Measurements from ENCODE around the gene TUBA1C. TPM values are rescaled to one million over a fixed set of nuclear protein-coding genes. Genes with fewer than 3 reads are reported as not detected.

Gene TUBA1C
- total RNA-seq, 1 experiment from 2014 or later, result 540 TPM

DNA sequence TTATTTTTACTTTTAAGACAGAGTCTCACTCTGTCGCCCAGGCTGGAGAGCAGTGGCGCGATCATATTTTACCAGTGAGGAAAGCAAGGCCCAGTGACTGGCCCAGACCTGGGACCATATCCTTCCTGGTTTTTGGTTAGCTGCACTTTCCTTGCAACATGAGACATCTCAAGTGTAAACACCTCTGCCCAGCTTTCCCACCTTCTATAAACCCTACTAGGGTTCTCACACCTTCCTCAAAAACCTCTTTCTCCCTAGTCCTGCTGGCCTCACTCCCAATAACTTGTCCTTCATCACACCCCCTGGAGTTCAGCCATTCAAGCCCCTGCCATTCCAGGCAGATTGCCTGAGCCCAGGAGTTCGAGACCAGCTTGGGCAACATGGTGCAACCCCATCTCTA lies 19.8 kb downstream of the TUBA1C start:
- H3K9me3 Mint-ChIP-seq, result peaks cover 3% of the 10 kb centered on the region; the same call in 1 of the 2 replicates
- CTCF ChIA-PET, result interaction anchor here (0.6 to 8.8 kb wide), 13 partner anchors 8 to 273 kb away, joined by 3 to 97 read pairs (median 6); partner anchors contain the start of genes DNAJC22, PRPH and TROAP
- H3K36me3 Mint-ChIP-seq, result no peaks in the 10 kb centered on the region
- POLR2A ChIA-PET, result no interaction called here
- H3K27ac Mint-ChIP-seq, result no peak overlapping the region
- peaks cover 21% of the 10 kb centered on the region for H3K4me1 Mint-ChIP-seq
- TF ChIP-seq NFATC4 (CRISPR knock-in tag; IDR thresholded peaks at IDR 0.05) (no peak), KAT7 (CRISPR knock-in tag; IDR thresholded peaks at IDR 0.05; ENCODE audit: borderline replicate concordance) (no peak), SMAD3 (CRISPR knock-in tag; IDR thresholded peaks at IDR 0.05; ENCODE audit: borderline replicate concordance) (no peak)
- TF ChIP-seq, protein P1, sequence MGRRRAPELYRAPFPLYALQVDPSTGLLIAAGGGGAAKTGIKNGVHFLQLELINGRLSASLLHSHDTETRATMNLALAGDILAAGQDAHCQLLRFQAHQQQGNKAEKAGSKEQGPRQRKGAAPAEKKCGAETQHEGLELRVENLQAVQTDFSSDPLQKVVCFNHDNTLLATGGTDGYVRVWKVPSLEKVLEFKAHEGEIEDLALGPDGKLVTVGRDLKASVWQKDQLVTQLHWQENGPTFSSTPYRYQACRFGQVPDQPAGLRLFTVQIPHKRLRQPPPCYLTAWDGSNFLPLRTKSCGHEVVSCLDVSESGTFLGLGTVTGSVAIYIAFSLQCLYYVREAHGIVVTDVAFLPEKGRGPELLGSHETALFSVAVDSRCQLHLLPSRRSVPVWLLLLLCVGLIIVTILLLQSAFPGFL (CRISPR knock-in tag; IDR thresholded peaks at IDR 0.05; ENCODE audit: borderline replicate concordance), result no peak
- no peak overlapping the region for H3K4me3 Mint-ChIP-seq
- DNase-seq (ENCODE audit: low spot score) (no peak), ATAC-seq (no peak)
- H3K27me3 Mint-ChIP-seq (ENCODE audit: low read depth), result peaks cover 28% of the 10 kb centered on the region

DNA sequence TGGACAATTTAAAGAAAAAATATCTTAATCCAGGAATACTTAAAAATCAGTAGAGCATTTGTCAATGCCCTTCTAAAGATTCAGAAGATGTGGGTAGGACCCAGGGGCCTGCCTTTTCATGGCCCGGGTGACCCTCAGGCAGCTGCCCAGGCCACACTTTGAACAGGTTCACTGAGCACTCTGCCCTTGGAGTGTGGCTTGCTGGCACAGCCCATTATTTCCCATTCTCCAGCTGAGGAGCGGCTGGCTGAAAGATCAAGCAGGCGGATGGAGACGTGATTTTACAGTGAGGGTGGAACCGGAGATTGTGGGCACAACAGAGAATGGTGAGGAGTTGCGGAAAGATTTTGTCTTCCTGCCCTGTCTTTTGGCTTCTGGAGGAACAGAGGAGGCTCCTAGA lies 23.0 kb downstream of the TUBA1C start:
- no peak overlapping the region for H3K4me3 Mint-ChIP-seq
- ChIA-PET POLR2A (no interaction called here), CTCF (interaction anchor here (1.3 to 11.7 kb wide), 12 partner anchors 8 to 293 kb away, joined by 4 to 264 read pairs (median 16); partner anchors contain the start of genes C1QL4, DNAJC22, PRPH and TROAP)
- TF ChIP-seq, protein P2, sequence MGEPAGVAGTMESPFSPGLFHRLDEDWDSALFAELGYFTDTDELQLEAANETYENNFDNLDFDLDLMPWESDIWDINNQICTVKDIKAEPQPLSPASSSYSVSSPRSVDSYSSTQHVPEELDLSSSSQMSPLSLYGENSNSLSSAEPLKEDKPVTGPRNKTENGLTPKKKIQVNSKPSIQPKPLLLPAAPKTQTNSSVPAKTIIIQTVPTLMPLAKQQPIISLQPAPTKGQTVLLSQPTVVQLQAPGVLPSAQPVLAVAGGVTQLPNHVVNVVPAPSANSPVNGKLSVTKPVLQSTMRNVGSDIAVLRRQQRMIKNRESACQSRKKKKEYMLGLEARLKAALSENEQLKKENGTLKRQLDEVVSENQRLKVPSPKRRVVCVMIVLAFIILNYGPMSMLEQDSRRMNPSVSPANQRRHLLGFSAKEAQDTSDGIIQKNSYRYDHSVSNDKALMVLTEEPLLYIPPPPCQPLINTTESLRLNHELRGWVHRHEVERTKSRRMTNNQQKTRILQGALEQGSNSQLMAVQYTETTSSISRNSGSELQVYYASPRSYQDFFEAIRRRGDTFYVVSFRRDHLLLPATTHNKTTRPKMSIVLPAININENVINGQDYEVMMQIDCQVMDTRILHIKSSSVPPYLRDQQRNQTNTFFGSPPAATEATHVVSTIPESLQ (CRISPR knock-in tag; IDR thresholded peaks at IDR 0.05), result no peak
- TF ChIP-seq TCF7 (CRISPR knock-in tag; IDR thresholded peaks at IDR 0.05; ENCODE audit: low read depth) (no peak), NR2C2 (CRISPR knock-in tag; IDR thresholded peaks at IDR 0.05) (no peak), EMX1 (CRISPR knock-in tag; IDR thresholded peaks at IDR 0.05) (no peak)
- peaks cover 3% of the 10 kb centered on the region; the same call in 1 of the 2 replicates for H3K9me3 Mint-ChIP-seq
- H3K4me1 Mint-ChIP-seq, result peaks cover 12% of the 10 kb centered on the region; the same call in 1 of the 2 replicates
- no peak for DNase-seq (ENCODE audit: low spot score)
- no peak overlapping the region for H3K27ac Mint-ChIP-seq
- no peaks in the 10 kb centered on the region for H3K36me3 Mint-ChIP-seq
- peaks cover 53% of the 10 kb centered on the region for H3K27me3 Mint-ChIP-seq (ENCODE audit: low read depth)
- ATAC-seq, result no peak

DNA sequence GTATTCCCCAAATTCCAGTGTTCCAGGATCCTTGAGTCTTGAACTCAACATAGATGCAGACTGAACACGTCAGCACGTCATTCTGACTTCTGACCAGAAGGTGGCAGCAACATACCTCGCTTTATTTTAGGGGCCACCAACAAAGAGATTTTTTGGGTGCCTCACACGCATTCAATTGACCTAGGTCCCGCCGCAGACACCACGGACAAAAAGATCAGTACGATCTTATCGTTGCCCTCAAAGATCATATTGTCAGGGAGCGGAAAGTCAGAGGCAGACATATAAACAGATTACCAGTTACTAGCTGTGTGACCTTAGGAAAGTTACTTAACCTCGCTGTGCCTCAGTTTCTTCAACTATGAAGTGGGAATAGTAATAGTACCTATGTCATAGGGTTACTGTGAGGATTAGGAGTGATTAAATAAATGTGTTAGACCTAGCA lies 23.6 kb downstream of the TUBA1C start:
- ChIA-PET CTCF (interaction anchor here (0.5 to 11.7 kb wide), 25 partner anchors 8 to 1195 kb away, joined by 3 to 264 read pairs (median 5); partner anchors contain the start of genes C1QL4, DDX23, DNAJC22 and PRPH), POLR2A (no interaction called here)
- Mint-ChIP-seq H3K36me3 (no peaks in the 10 kb centered on the region), H3K4me3 (no peak overlapping the region), H3K4me1 (peaks cover 17% of the 10 kb centered on the region), H3K9me3 (peaks cover 3% of the 10 kb centered on the region; the same call in 1 of the 2 replicates), H3K27ac (no peak overlapping the region), H3K27me3 (ENCODE audit: low read depth) (peaks cover 59% of the 10 kb centered on the region)
- peak; percentile 48 for ATAC-seq
- TF ChIP-seq, protein P3, sequence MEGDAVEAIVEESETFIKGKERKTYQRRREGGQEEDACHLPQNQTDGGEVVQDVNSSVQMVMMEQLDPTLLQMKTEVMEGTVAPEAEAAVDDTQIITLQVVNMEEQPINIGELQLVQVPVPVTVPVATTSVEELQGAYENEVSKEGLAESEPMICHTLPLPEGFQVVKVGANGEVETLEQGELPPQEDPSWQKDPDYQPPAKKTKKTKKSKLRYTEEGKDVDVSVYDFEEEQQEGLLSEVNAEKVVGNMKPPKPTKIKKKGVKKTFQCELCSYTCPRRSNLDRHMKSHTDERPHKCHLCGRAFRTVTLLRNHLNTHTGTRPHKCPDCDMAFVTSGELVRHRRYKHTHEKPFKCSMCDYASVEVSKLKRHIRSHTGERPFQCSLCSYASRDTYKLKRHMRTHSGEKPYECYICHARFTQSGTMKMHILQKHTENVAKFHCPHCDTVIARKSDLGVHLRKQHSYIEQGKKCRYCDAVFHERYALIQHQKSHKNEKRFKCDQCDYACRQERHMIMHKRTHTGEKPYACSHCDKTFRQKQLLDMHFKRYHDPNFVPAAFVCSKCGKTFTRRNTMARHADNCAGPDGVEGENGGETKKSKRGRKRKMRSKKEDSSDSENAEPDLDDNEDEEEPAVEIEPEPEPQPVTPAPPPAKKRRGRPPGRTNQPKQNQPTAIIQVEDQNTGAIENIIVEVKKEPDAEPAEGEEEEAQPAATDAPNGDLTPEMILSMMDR (IDR thresholded peaks at IDR 0.05), result peak; percentile 80
- TF ChIP-seq, protein P4, sequence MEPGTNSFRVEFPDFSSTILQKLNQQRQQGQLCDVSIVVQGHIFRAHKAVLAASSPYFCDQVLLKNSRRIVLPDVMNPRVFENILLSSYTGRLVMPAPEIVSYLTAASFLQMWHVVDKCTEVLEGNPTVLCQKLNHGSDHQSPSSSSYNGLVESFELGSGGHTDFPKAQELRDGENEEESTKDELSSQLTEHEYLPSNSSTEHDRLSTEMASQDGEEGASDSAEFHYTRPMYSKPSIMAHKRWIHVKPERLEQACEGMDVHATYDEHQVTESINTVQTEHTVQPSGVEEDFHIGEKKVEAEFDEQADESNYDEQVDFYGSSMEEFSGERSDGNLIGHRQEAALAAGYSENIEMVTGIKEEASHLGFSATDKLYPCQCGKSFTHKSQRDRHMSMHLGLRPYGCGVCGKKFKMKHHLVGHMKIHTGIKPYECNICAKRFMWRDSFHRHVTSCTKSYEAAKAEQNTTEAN (CRISPR knock-in tag; IDR thresholded peaks at IDR 0.05), result no peak
- DNase-seq (ENCODE audit: low spot score), result peak; percentile 76

DNA sequence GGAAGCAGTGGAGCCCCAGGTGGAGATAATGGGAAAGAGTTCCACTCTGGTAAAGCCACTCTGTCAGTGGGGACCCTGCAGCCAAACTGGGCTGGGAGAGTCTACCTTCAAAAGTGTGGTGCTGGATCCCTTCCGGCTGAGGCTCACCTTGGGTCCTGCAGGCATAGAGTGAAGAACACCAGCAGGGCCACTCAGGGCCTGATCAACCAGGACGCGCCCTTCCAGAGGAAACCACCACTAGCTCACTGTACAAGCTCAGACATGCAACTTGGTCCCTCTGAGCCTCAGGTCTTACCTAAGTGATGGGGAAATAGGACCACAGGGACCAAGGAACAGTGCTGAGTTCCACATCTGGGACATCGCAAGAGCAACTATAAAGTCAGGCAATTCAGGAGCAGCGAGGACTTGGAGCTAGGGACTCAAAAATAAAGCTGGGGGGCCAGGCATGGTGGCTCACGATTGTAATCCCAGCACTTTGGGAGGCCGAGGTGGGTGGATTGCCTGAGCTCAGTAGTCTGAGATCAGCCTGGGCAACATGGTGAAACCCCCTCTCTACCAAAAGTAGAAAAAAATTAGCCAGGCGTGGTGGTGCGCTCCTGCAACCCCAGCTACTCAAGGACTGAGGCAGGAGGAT lies 24.2 kb downstream of the TUBA1C start:
- ATAC-seq (no peak), DNase-seq (ENCODE audit: low spot score) (no peak)
- Mint-ChIP-seq H3K27ac (0 out of 2 replicates have a peak overlapping the region, but pooled peaks have one; percentile 65), H3K27me3 (ENCODE audit: low read depth) (peaks cover 65% of the 10 kb centered on the region), H3K4me3 (no peak overlapping the region), H3K36me3 (no peaks in the 10 kb centered on the region), H3K4me1 (peaks cover 20% of the 10 kb centered on the region), H3K9me3 (peaks cover 3% of the 10 kb centered on the region; the same call in 1 of the 2 replicates)
- 0 out of 2 replicates have a peak, but pooled peaks have one; percentile 23 for TF ChIP-seq ZNF121 (CRISPR knock-in tag; IDR thresholded peaks at IDR 0.05)
- TF ChIP-seq ZNF219 (CRISPR knock-in tag; IDR thresholded peaks at IDR 0.05; ENCODE audit: borderline replicate concordance), result no peak
- TF ChIP-seq GABPB1 (CRISPR knock-in tag; IDR thresholded peaks at IDR 0.05), result no peak
- TF ChIP-seq, protein P5, sequence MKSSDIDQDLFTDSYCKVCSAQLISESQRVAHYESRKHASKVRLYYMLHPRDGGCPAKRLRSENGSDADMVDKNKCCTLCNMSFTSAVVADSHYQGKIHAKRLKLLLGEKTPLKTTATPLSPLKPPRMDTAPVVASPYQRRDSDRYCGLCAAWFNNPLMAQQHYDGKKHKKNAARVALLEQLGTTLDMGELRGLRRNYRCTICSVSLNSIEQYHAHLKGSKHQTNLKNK (CRISPR knock-in tag; IDR thresholded peaks at IDR 0.05), result no peak
- ChIA-PET CTCF (interaction anchor here (0.5 to 11.7 kb wide), 31 partner anchors 7 to 1196 kb away, joined by 3 to 264 read pairs (median 4); partner anchors contain the start of genes C1QL4, DDN, DDX23 and DNAJC22), POLR2A (no interaction called here)

Data from WTC11 (cell line).